Measurements from ENCODE around the gene NTM.

The NTM gene

DNA sequence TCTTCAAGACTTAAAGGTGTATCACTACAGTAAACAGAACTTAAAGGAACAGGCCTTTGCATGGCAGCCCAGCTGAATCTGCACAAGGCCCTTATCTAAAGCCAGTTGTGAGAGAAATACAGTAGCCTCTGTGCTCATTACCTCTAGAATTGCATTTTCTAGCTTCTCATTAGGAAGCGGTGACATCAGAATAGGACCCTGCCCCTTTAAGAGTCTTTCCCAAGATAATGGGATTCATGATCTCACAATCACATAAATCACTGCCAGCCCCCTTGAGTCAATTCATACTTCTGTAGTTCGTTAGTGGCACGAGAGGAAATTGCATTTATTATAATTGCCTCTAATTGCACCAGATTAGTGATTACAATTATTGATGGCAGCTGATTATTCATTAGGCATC, 170.3 kb downstream of the NTM start:
- TF ChIP-seq, protein P1, sequence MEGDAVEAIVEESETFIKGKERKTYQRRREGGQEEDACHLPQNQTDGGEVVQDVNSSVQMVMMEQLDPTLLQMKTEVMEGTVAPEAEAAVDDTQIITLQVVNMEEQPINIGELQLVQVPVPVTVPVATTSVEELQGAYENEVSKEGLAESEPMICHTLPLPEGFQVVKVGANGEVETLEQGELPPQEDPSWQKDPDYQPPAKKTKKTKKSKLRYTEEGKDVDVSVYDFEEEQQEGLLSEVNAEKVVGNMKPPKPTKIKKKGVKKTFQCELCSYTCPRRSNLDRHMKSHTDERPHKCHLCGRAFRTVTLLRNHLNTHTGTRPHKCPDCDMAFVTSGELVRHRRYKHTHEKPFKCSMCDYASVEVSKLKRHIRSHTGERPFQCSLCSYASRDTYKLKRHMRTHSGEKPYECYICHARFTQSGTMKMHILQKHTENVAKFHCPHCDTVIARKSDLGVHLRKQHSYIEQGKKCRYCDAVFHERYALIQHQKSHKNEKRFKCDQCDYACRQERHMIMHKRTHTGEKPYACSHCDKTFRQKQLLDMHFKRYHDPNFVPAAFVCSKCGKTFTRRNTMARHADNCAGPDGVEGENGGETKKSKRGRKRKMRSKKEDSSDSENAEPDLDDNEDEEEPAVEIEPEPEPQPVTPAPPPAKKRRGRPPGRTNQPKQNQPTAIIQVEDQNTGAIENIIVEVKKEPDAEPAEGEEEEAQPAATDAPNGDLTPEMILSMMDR (IDR thresholded peaks at IDR 0.05; ENCODE audit: insufficient read depth, low read depth, low read length, missing control alignments), result no peak
- no peak for DNase-seq (ENCODE audit: low read depth)
- H3K4me3 ChIP-seq (ENCODE audit: low read depth, low read length), result no peak overlapping the region

DNA sequence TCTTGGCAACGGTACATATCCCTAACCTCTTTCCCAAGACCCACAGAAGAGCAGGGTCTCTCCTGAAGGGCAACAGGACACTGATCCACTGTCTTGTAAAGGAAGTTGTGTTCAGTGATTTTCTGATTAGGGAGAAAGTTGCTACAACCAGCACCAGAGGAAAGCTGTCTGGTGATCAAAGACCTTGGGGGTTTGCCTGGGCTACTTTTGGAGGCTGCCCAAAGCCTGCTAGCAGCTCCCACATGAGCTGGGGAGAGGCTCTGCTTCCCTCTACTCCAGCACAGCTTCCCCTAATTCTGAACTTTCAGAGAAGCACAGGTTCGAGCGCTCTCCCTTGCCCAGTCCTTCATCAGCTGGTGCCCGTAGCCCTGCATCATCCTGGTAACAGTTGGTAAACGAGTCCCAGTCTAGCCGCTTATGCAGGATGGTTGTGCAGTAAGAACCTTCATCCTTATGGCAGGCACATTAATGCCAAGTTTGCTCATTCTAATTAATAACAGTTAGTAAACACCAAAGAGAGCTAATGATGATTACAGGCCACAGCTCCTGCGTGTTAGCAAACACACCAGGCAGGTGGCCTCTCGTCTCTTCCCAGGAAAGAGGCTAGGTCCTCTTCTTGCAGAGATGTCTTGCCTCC, 173.1 kb downstream of the NTM start:
- TF ChIP-seq, protein P1 (IDR thresholded peaks at IDR 0.05; ENCODE audit: insufficient read depth, low read depth, low read length, missing control alignments), result no peak
- no peak overlapping the region for H3K4me3 ChIP-seq (ENCODE audit: low read depth, low read length)

DNA sequence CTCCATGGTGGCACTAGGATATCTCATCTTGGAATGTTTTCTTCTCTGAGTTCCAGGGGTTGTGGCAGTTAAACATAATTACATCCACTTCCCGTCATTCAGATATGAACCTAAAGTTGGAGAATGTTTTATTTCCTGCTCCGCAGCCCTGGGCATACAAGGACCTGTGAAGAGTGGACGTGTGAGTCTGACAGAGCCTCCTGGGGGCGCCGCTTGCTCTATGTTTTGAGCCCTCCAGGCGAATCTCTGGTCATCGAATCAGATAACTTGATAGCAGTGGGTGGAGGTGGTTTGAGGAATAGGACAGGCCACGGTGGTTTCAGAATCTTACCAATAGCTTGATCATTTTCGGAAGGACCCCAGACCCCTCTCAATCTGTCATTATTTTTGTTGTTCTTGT, 174.2 kb downstream of the NTM start:
- no peak for DNase-seq (ENCODE audit: low read depth)
- H3K4me3 ChIP-seq (ENCODE audit: low read depth, low read length), result no peak overlapping the region
- TF ChIP-seq, protein P1 (IDR thresholded peaks at IDR 0.05; ENCODE audit: insufficient read depth, low read depth, low read length, missing control alignments), result no peak

More for the DNA sequence above, 173.1 kb downstream of the NTM start:
- no peak for DNase-seq (ENCODE audit: low read depth)

DNA sequence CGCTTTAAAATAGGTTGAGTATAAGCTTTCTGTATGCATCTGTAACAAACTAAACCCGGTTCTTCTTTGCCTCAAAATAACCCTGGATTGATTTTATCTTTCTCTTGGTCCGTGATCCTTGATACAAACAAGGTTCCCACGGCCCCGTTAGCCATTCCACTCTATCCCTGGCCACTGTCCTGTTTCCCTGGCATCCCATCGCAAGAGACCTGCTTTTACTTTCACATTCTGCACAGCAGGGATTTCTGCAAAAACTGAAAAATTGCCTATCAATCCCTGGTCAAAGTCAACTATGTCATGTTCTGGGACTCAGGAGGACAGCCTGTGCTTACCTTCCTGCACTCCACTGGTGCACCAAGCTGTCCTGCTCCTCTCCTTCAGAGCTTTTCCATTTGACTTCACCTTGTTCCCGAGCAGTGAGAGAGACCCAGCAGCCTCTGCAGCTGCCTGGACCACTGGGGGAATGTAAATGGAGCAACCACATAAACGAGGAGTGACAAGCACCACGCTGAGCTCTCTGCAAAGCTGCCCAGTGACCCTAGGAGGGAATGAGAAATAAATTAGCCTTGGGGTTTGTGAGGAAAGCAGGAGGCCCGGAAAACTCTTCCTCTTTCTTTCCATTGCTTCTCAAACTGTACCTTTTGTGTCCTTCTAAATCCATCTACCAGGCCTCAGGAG, 175.9 kb downstream of the NTM start:
- no peak for DNase-seq (ENCODE audit: low read depth)
- TF ChIP-seq, protein P1 (IDR thresholded peaks at IDR 0.05; ENCODE audit: insufficient read depth, low read depth, low read length, missing control alignments), result no peak
- no peak overlapping the region for H3K4me3 ChIP-seq (ENCODE audit: low read depth, low read length)

DNA sequence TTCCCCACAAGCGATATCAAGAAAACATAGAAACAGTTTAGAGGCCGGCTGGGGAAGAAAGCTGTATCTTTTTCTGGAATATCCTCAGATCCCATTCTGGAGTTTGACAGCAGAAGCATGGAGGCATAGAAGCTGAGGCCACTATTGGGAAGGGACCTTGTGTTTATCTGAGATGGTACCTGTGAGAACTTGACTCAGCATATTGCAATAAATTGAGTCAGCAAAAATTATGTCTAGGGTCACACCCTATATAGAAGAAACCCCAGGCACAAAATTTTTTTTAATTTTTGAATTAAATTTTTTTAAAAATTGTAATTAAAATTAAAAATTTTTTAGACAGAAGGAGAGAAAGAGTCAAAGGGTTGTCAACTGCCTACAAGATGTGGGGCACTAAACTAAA, 178.7 kb downstream of the NTM start:
- TF ChIP-seq, protein P1 (IDR thresholded peaks at IDR 0.05; ENCODE audit: insufficient read depth, low read depth, low read length, missing control alignments), result no peak
- no peak overlapping the region for H3K4me3 ChIP-seq (ENCODE audit: low read depth, low read length)
- no peak for DNase-seq (ENCODE audit: low read depth)

DNA sequence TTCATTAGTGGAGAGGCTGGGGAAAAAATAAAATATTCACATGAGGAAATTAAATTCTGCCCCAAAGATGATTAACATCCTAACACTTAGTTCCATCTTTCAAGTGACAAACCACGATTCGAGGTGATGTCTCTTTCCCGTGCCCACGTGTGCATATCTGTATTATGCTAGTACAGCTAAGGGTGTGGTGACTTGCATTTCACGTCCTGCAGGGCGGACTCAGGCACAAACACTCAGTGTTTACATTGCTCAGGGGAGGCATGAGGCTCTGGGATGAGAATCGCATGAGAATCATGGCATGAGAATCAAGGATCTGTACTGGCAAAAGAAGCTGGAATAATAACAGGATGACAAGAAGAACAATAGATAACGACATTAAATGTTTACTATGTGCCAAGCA, 179.4 kb downstream of the NTM start:
- H3K4me3 ChIP-seq (ENCODE audit: low read depth, low read length), result no peak overlapping the region
- TF ChIP-seq, protein P1 (IDR thresholded peaks at IDR 0.05; ENCODE audit: insufficient read depth, low read depth, low read length, missing control alignments), result no peak
- DNase-seq (ENCODE audit: low read depth), result no peak

Data from GM12865 (cell line).